ENCODE data around the gene GID4. TPM values are rescaled to one million over a fixed set of nuclear protein-coding genes. Genes with fewer than 3 reads are reported as not detected.

GID4 gene
- total and polyA plus RNA-seq, 9 of the 15 experiments (the other 6 are each of a cell fraction or from before 2014, with no cell fraction given), result 1.2 to 6.4 (median 3.7) TPM

DNA sequence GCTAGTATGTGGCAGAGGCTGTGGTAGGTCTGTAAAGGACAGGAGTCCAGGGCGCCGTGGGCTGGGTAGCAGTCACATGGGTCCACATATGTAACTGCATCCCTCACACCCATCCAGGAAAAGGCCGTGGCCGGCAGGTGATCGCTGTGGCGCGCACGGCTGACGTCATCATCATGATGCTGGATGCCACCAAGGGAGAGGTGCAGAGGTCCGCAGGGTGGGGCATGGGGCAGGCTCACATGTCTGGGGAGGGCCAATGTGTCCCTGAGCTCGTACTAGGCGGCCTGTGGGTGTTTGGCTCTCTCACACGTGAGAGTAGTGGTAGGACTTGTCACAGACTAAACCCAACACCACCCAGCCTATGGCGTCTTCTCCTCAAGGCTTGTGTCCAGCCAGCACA, 60.3 kb downstream of the GID4 start:
- no peak overlapping the region for H3K4me2 ChIP-seq (ENCODE audit: insufficient read depth, low read length)
- DNase-seq (ENCODE audit: extremely low read depth in 1 of 4, low spot score in 3 of 4), result no peak
- intact Hi-C loops (cut with micrococcal nuclease) (no loop called here), in situ Hi-C loops (cut with MboI) (no loop called here)
- no peaks in the 10 kb centered on the region; a peak in 1 of 5 replicates for H3K4me1 ChIP-seq (replicated peaks in 1 of 2; ENCODE audit: control insufficient read depth in 2 of 2, insufficient read depth in 2 of 2, low read length in 2 of 2)
- ChIA-PET CTCF (ENCODE audit: low intra/inter-chr PET ratio) (no interaction called here), POLR2A (no interaction called here)
- H3K9me3 ChIP-seq (replicated peaks; ENCODE audit: control insufficient read depth, insufficient read depth, low read depth, low read length), result no peaks in the 10 kb centered on the region
- no TSS peak for BruUV-seq (replicated peaks)
- TF ChIP-seq, protein P1, sequence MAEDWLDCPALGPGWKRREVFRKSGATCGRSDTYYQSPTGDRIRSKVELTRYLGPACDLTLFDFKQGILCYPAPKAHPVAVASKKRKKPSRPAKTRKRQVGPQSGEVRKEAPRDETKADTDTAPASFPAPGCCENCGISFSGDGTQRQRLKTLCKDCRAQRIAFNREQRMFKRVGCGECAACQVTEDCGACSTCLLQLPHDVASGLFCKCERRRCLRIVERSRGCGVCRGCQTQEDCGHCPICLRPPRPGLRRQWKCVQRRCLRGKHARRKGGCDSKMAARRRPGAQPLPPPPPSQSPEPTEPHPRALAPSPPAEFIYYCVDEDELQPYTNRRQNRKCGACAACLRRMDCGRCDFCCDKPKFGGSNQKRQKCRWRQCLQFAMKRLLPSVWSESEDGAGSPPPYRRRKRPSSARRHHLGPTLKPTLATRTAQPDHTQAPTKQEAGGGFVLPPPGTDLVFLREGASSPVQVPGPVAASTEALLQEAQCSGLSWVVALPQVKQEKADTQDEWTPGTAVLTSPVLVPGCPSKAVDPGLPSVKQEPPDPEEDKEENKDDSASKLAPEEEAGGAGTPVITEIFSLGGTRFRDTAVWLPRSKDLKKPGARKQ (CRISPR knock-in tag; IDR thresholded peaks at IDR 0.05), result no peak
- no peak for TF ChIP-seq NONO (IDR thresholded peaks at IDR 0.05; ENCODE audit: low read depth in 2 of 2, low read length in 1 of 2)
- no peak for TF ChIP-seq KDM4B (IDR thresholded peaks at IDR 0.05; ENCODE audit: borderline replicate concordance in 2 of 2, low read depth in 1 of 2)
- TF ChIP-seq POLR2G (IDR thresholded peaks at IDR 0.05; ENCODE audit: low read depth, low read length), result no peak
- TF ChIP-seq ZNF408 (CRISPR knock-in tag; IDR thresholded peaks at IDR 0.05; ENCODE audit: low read depth), result no peak
- TF ChIP-seq ZBTB43 (CRISPR knock-in tag; IDR thresholded peaks at IDR 0.05), result no peak
- no peak for TF ChIP-seq SREBF2 (CRISPR knock-in tag; IDR thresholded peaks at IDR 0.05)
- TF ChIP-seq, protein P2, sequence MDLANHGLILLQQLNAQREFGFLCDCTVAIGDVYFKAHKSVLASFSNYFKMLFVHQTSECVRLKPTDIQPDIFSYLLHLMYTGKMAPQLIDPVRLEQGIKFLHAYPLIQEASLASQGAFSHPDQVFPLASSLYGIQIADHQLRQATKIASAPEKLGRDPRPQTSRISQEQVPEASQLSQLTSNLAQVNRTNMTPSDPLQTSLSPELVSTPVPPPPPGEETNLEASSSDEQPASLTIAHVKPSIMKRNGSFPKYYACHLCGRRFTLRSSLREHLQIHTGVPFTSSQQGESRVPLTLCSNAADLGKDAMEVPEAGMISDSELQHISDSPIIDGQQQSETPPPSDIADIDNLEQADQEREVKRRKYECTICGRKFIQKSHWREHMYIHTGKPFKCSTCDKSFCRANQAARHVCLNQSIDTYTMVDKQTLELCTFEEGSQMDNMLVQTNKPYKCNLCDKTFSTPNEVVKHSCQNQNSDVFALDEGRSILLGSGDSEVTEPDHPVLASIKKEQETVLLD (IDR thresholded peaks at IDR 0.05), result no peak
- no peak for TF ChIP-seq CTBP1 (IDR thresholded peaks at IDR 0.05; ENCODE audit: borderline replicate concordance)
- no peak for TF ChIP-seq POLR2H (tag; IDR thresholded peaks at IDR 0.05; ENCODE audit: low read depth)
- no peak for TF ChIP-seq TFAM (CRISPR knock-in tag; conservative IDR thresholded peaks at IDR 0.05)
- no peak for TF ChIP-seq SMC3 (conservative IDR thresholded peaks at IDR 0.05; ENCODE audit: insufficient read depth, low read depth, low read length)
- TF ChIP-seq CREBBP (IDR thresholded peaks at IDR 0.05; ENCODE audit: low read depth, low read length), result no peak
- TF ChIP-seq, protein P3, sequence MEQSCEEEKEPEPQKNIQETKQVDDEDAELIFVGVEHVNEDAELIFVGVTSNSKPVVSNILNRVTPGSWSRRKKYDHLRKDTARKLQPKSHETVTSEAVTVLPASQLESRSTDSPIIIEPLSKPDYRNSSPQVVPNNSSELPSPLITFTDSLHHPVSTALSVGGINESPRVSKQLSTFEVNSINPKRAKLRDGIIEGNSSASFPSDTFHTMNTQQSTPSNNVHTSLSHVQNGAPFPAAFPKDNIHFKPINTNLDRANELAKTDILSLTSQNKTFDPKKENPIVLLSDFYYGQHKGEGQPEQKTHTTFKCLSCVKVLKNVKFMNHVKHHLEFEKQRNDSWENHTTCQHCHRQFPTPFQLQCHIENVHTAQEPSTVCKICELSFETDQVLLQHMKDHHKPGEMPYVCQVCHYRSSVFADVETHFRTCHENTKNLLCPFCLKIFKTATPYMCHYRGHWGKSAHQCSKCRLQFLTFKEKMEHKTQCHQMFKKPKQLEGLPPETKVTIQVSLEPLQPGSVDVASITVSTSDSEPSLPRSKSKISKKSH (CRISPR knock-in tag; IDR thresholded peaks at IDR 0.05), result no peak
- no peak for TF ChIP-seq RBFOX2 (IDR thresholded peaks at IDR 0.05; ENCODE audit: low read depth, low read length)
- TF ChIP-seq CREB1 (IDR thresholded peaks at IDR 0.05), result no peak
- no peak for TF ChIP-seq CREB1 (CRISPR knock-in tag; IDR thresholded peaks at IDR 0.05)
- TF ChIP-seq SIN3A (IDR thresholded peaks at IDR 0.05; ENCODE audit: borderline replicate concordance in 2 of 2, control insufficient read depth in 1 of 2, low read depth in 2 of 2, low read length in 2 of 2), result no peak
- no peaks in the 10 kb centered on the region for H3K9me1 ChIP-seq (ENCODE audit: control insufficient read depth, insufficient read depth, low read length)
- H3K27ac ChIP-seq (ENCODE audit: extremely low read depth, low read depth, low read length), result no peak overlapping the region
- H3K9ac ChIP-seq (ENCODE audit: insufficient read depth in 1 of 2, low read depth in 2 of 2, low read length in 2 of 2), result no peak overlapping the region; a peak in 1 of 4 replicates
- H3K79me2 ChIP-seq (ENCODE audit: control insufficient read depth, insufficient read depth, low read length), result no peaks in the 10 kb centered on the region
- no peak for FAIRE-seq
- WGBS (ENCODE audit: insufficient coverage, low coverage, missing lambda C conversion rate), result 95% methylated on average over 3 of the region's 14 CpGs
- H2AFZ ChIP-seq (ENCODE audit: low read depth, low read length), result no peak overlapping the region
- no peaks in the 10 kb centered on the region for H3K27me3 ChIP-seq (ENCODE audit: control insufficient read depth in 2 of 2, insufficient read depth in 2 of 2, low read length in 2 of 2)
- H3K4me3 ChIP-seq, result no peak overlapping the region
- H3K36me3 ChIP-seq (ENCODE audit: control insufficient read depth, insufficient read depth, low read length), result peaks cover 60% of the 10 kb centered on the region; the same call in 2 of the 3 replicates
- ATAC-seq, result no peak
- H4K20me1 ChIP-seq (replicated peaks; ENCODE audit: control insufficient read depth, insufficient read depth, low read length), result no peaks in the 10 kb centered on the region
